Keratinocyte (primary cell): Measurements from ENCODE around the gene ZNF777. TPM values are rescaled to one million over a fixed set of nuclear protein-coding genes. Genes with fewer than 3 reads are reported as not detected.
A peak's percentile ranks its signal among the peaks of the same experiment; 100 is the strongest.

Experiments
- DNase-seq: peaks from one replicate; pipeline ENCODE4 v3.0.0-alpha.2; 2011; ENCODE audit warnings: low read depth, missing footprints, low spot score
- FAIRE-seq: peaks from 2 replicates; lab custom pipeline; 2011; peaks lifted over from hg19 to GRCh38; lab: Jason Lieb, UNC
- H2AFZ ChIP-seq: 2 replicates; pipeline ENCODE4 v1.6.0; 2012; ENCODE audit warnings: low read length, control low read depth, inconsistent platforms; ENCODE audit not compliant: control insufficient read depth
- H3K27ac ChIP-seq: 2 replicates; pipeline ENCODE4 v1.5.1; 2011; ENCODE audit warnings: low read length; ENCODE audit not compliant: control insufficient read depth, insufficient read depth
- H3K27me3 ChIP-seq: 3 replicates; pipeline ENCODE4 v1.6.0; 2011; ENCODE audit warnings: low read length; ENCODE audit not compliant: control insufficient read depth, insufficient read depth; ENCODE audit errors: extremely low read depth
- H3K36me3 ChIP-seq, 2 experiments: 2 replicates in 1 of 2; 3 replicates in 1 of 2; pipeline ENCODE4 v1.5.1; 2011; ENCODE audit warnings: low read length in 2 of 2, mild to moderate bottlenecking in 1 of 2; ENCODE audit not compliant: control insufficient read depth in 2 of 2, insufficient read depth in 2 of 2; ENCODE audit errors: extremely low read depth in 1 of 2
- H3K4me1 ChIP-seq: 3 replicates; pipeline ENCODE4 v1.5.1; 2011; ENCODE audit warnings: low read length; ENCODE audit not compliant: control insufficient read depth, insufficient read depth; ENCODE audit errors: extremely low read depth
- H3K4me2 ChIP-seq: 3 replicates; pipeline ENCODE4 v1.6.0; 2011; ENCODE audit warnings: low read depth, low read length; ENCODE audit not compliant: control insufficient read depth, insufficient read depth; ENCODE audit errors: extremely low read depth
- H3K4me3 ChIP-seq, 3 experiments: fragments of 200-600 bp in 1 of 3; sonication (generic) in 1 of 3; 2 replicates in 2 of 3; 3 replicates in 1 of 3; pipeline ENCODE4 v1.5.1; 2011 to 2016; ENCODE audit warnings: low read length in 3 of 3, mild to moderate bottlenecking in 3 of 3, control low read depth in 2 of 3, inconsistent platforms in 1 of 3, low read depth in 1 of 3, mixed read lengths in 1 of 3, mixed run types in 1 of 3, moderate library complexity in 1 of 3; ENCODE audit not compliant: control insufficient read depth in 2 of 3, insufficient read depth in 2 of 3; ENCODE audit errors: extremely low read depth in 1 of 3
- H3K79me2 ChIP-seq: 2 replicates; pipeline ENCODE4 v1.6.0; 2012; ENCODE audit warnings: low read length; ENCODE audit not compliant: control insufficient read depth, insufficient read depth
- H3K9ac ChIP-seq: 3 replicates; pipeline ENCODE4 v1.6.0; 2011; ENCODE audit warnings: low read length; ENCODE audit not compliant: control insufficient read depth, insufficient read depth; ENCODE audit errors: extremely low read depth
- H3K9me1 ChIP-seq: 3 replicates; pipeline ENCODE4 v1.6.0; 2011; ENCODE audit warnings: low read length; ENCODE audit not compliant: control insufficient read depth, insufficient read depth; ENCODE audit errors: extremely low read depth
- H3K9me3 ChIP-seq: 2 replicates; pipeline ENCODE4 v1.5.1; 2012; ENCODE audit warnings: low read depth, low read length; ENCODE audit not compliant: control insufficient read depth
- H4K20me1 ChIP-seq: 3 replicates; pipeline ENCODE4 v1.6.0; 2011; ENCODE audit warnings: low read length; ENCODE audit not compliant: control insufficient read depth, insufficient read depth; ENCODE audit errors: extremely low read depth
- CTCF ChIP-seq, 3 experiments: IDR thresholded peaks in 1 of 3; conservative IDR thresholded peaks in 1 of 3; optimal IDR thresholded peaks in 1 of 3; 2 replicates in 2 of 3; 3 replicates in 1 of 3; pipeline versions ENCODE3 to v1.5.1; 2011; ENCODE audit warnings: low read length in 3 of 3, mild to moderate bottlenecking in 3 of 3, moderate library complexity in 2 of 3, control low read depth in 1 of 3, inconsistent platforms in 1 of 3; ENCODE audit not compliant: insufficient read depth in 2 of 3; ENCODE audit errors: extremely low read depth in 1 of 3
- EZH2 ChIP-seq: IDR thresholded peaks from one replicate; pipeline ENCODE4 v1.6.1; 2012; ENCODE audit warnings: inconsistent platforms, mild to moderate bottlenecking, low read length, moderate library complexity
- dilution Hi-C: fragments of 300-500 bp; cut with MboI; formaldehyde crosslinking; loops from one replicate; pipeline ENCODE4 v1.7.0; 2020; ENCODE audit warnings: low sequenced_read_pairs; ENCODE audit not compliant: extremely low pct_ligation_motif_present
- polyA minus RNA-seq, 3 experiments: library from RNA; depleted of rRNA, polyadenylated mRNA; stranded (reverse); fragments of >200 nt; gene quantifications; 1 replicate in 1 of 3; 2 replicates in 1 of 3; 3 replicates in 1 of 3; pipeline ENCODE4 v1.2.3, GENCODE V29; 2011
- polyA plus RNA-seq, 5 experiments: library from polyadenylated mRNA; depleted of rRNA in 3 of 5; stranded (reverse) in 3 of 5; stranded (forward) in 1 of 5; unstranded in 1 of 5; fragments of >200 nt; gene quantifications; 1 replicate in 1 of 5; 2 replicates in 3 of 5; 3 replicates in 1 of 5; pipeline versions ENCODE4 v1.2.1 to v1.2.3, GENCODE V29; 2011 to 2012; ENCODE audit warnings: missing spikeins in 2 of 5, low read depth in 1 of 5, low replicate concordance in 1 of 5

Gene ZNF777
- polyA plus RNA-seq: 4.8 to 8.9 TPM (median 5.6 TPM) in 3 replicates
- 6.2 TPM for polyA plus RNA-seq (2011; ENCODE audit: low read depth)
- 4.2 and 8.1 TPM in 2 replicates for polyA plus RNA-seq (2011; cell fraction: cytosol; rRNA removed)
- polyA plus RNA-seq (2011; cell fraction: nucleus; rRNA removed): 6.2 and 8.2 TPM in 2 replicates
- 5.7 and 13.2 TPM in 2 replicates for polyA plus RNA-seq (2012; ENCODE audit: low replicate concordance)
- polyA minus RNA-seq: 4.2 to 7.9 TPM (median 5.4 TPM) in 3 replicates
- 15.3 TPM for polyA minus RNA-seq (2011; cell fraction: cytosol; rRNA and poly(A)+ RNA removed)
- 6.2 and 6.6 TPM in 2 replicates for polyA minus RNA-seq (2011; cell fraction: nucleus; rRNA and poly(A)+ RNA removed)

- no peak for FAIRE-seq
- H3K4me2 ChIP-seq: peak within 1 kb of the TSS; percentile 67
- H3K9me3 ChIP-seq: no peaks in the 10 kb centered on the region
- peak within 1 kb of the TSS; percentile 88 for H3K9ac ChIP-seq
- TF ChIP-seq EZH2 (no peak), CTCF (optimal IDR thresholded peaks at IDR 0.05 in 1 of 3, IDR thresholded peaks at IDR 0.05 in 1 of 3, conservative IDR thresholded peaks at IDR 0.05 in 1 of 3; ENCODE audit: extremely low read depth in 1 of 3, insufficient read depth in 2 of 3, low read length in 3 of 3) (peak; percentile 48 to 77 (median 66))
- H3K27me3 ChIP-seq: no peaks in the 10 kb centered on the region
- peaks cover 8% of the 10 kb centered on the region for H3K4me1 ChIP-seq
- dilution Hi-C loops: no loop called here
- peak within 1 kb of the TSS; percentile 63 to 78 (median 73) for H3K4me3 ChIP-seq
- no peaks in the 10 kb centered on the region for H3K9me1 ChIP-seq
- H3K27ac ChIP-seq: peak within 1 kb of the TSS; percentile 69
- H3K79me2 ChIP-seq: peaks cover 31% of the 10 kb centered on the region
- H3K36me3 ChIP-seq: peaks cover 0 to 3% of the 10 kb centered on the region in 2 experiments
- peak within 1 kb of the TSS; percentile 92 for H2AFZ ChIP-seq
- no peak for DNase-seq
- H4K20me1 ChIP-seq: no peaks in the 10 kb centered on the region
These were observed at the start of gene ZNF777 for GRCh38 chr7:149460493-149461277. TSS of gene ZNF777 (minus strand) at chr7:149461062. CDS start at chr7:149456022, 5,040 bp downstream.

GRCh38 chr7:149510248-149510647 lies 49.4 kb upstream of the ZNF777 start:
- H3K4me1 ChIP-seq: no peaks in the 10 kb centered on the region
- H3K9me1 ChIP-seq: no peaks in the 10 kb centered on the region
- DNase-seq (no peak), FAIRE-seq (no peak)
- H3K36me3 ChIP-seq: no peaks in the 10 kb centered on the region
- H3K4me3 ChIP-seq: no peak overlapping the region
- H3K9me3 ChIP-seq: peaks cover 3% of the 10 kb centered on the region
- TF ChIP-seq EZH2: no peak
- no peak for TF ChIP-seq CTCF (optimal IDR thresholded peaks at IDR 0.05 in 1 of 3, IDR thresholded peaks at IDR 0.05 in 1 of 3, conservative IDR thresholded peaks at IDR 0.05 in 1 of 3; ENCODE audit: extremely low read depth in 1 of 3, insufficient read depth in 2 of 3, low read length in 3 of 3)
- no peaks in the 10 kb centered on the region for H3K79me2 ChIP-seq
- no peaks in the 10 kb centered on the region for H4K20me1 ChIP-seq
- H3K9ac ChIP-seq: no peak overlapping the region
- no peak overlapping the region for H2AFZ ChIP-seq
- H3K27me3 ChIP-seq: no peaks in the 10 kb centered on the region
- dilution Hi-C loops: no loop called here
- no peak overlapping the region for H3K4me2 ChIP-seq
- no peak overlapping the region for H3K27ac ChIP-seq
